Neuronal stem cell (in vitro differentiated cells): ENCODE data around the gene OR10C1.
"Not testable (repeated sequence)": the region's sequence is repeated elsewhere in the genome, so short reads cannot be mapped to it uniquely, and the experiment has no call there.

ENCODE experiments used
- DNase-seq: peaks from one replicate; pipeline ENCODE4 v3.0.0-alpha.2; 2013; ENCODE audit warnings: low spot score
- H2AFZ ChIP-seq: one replicate; pipeline ENCODE4 v1.6.1; 2013; ENCODE audit warnings: mild to moderate bottlenecking, low read length, inconsistent platforms
- H2AK5ac ChIP-seq: 2 replicates; pipeline ENCODE4 v1.6.1; 2013; ENCODE audit warnings: low read depth, mild to moderate bottlenecking, inconsistent platforms, low read length, moderate library complexity, mixed read lengths
- H2BK120ac ChIP-seq: 2 replicates; pipeline ENCODE4 v1.6.1; 2013; ENCODE audit warnings: low read depth, mild to moderate bottlenecking, inconsistent platforms, low read length, moderate library complexity, mixed read lengths
- H2BK12ac ChIP-seq: one replicate; pipeline ENCODE4 v1.6.1; 2013; ENCODE audit warnings: low read length, inconsistent platforms
- H2BK15ac ChIP-seq: 2 replicates; pipeline ENCODE4 v1.6.1; 2013; ENCODE audit warnings: mild to moderate bottlenecking, low read length, inconsistent platforms, mixed read lengths
- H2BK5ac ChIP-seq: one replicate; pipeline ENCODE4 v1.6.1; 2013; ENCODE audit warnings: inconsistent platforms, mild to moderate bottlenecking, low read length, moderate library complexity
- H3K14ac ChIP-seq: one replicate; pipeline ENCODE4 v1.6.1; 2013; ENCODE audit warnings: low read length, inconsistent platforms
- H3K18ac ChIP-seq: 2 replicates; pipeline ENCODE4 v1.6.1; 2013; ENCODE audit warnings: low read length, inconsistent platforms
- H3K23ac ChIP-seq: 2 replicates; pipeline ENCODE4 v1.6.1; 2013; ENCODE audit warnings: low read depth, mild to moderate bottlenecking, mixed read lengths, low read length, inconsistent platforms; ENCODE audit not compliant: poor library complexity
- H3K27ac ChIP-seq: replicated peaks from 3 replicates; pipeline ENCODE4 v1.5.1; 2013; ENCODE audit warnings: low read length, inconsistent platforms
- H3K27me3 ChIP-seq, 3 experiments: 2 replicates each; pipeline ENCODE4 v1.6.1; 2013; ENCODE audit warnings: low read length in 3 of 3, mild to moderate bottlenecking in 2 of 3, inconsistent platforms in 1 of 3, low read depth in 1 of 3, mixed read lengths in 1 of 3, moderate library complexity in 1 of 3; ENCODE audit not compliant: control insufficient read depth in 3 of 3, insufficient read depth in 3 of 3
- H3K36me3 ChIP-seq, 2 donors: replicated peaks in 1 of 2; 2 replicates each; pipeline ENCODE4 v1.6.1; 2013; ENCODE audit warnings: low read length in 2 of 2; ENCODE audit not compliant: control insufficient read depth in 2 of 2, insufficient read depth in 2 of 2
- H3K4ac ChIP-seq: 2 replicates; pipeline ENCODE4 v1.6.1; 2013; ENCODE audit warnings: inconsistent platforms, mild to moderate bottlenecking, low read length, moderate library complexity
- H3K4me1 ChIP-seq, 2 donors: 1 replicate in 1 of 2; 2 replicates in 1 of 2; pipeline ENCODE4 v1.6.1; 2013; ENCODE audit warnings: low read length in 2 of 2, low read depth in 1 of 2; ENCODE audit not compliant: control insufficient read depth in 2 of 2, insufficient read depth in 1 of 2
- H3K4me2 ChIP-seq: one replicate; pipeline ENCODE4 v1.6.1; 2013; ENCODE audit warnings: mild to moderate bottlenecking, low read length, inconsistent platforms; ENCODE audit not compliant: insufficient read depth, poor library complexity, severe bottlenecking
- H3K4me3 ChIP-seq, 2 donors: 2 replicates each; pipeline ENCODE4 v1.5.1; 2013; ENCODE audit warnings: low read length in 2 of 2, mild to moderate bottlenecking in 2 of 2, inconsistent platforms in 1 of 2, moderate library complexity in 1 of 2
- H3K79me1 ChIP-seq: one replicate; pipeline ENCODE4 v1.6.1; 2013; ENCODE audit warnings: low read depth, mild to moderate bottlenecking, inconsistent platforms, low read length, moderate library complexity
- H3K9ac ChIP-seq: one replicate; pipeline ENCODE4 v1.6.1; 2013; ENCODE audit warnings: mild to moderate bottlenecking, low read depth, low read length, inconsistent platforms; ENCODE audit not compliant: poor library complexity
- H3K9me3 ChIP-seq, 2 donors: replicated peaks in 1 of 2; 2 replicates each; pipeline versions ENCODE3 to v1.6.1; 2013; ENCODE audit warnings: low read length in 2 of 2, mild to moderate bottlenecking in 2 of 2, inconsistent platforms in 1 of 2, low read depth in 1 of 2, mixed read lengths in 1 of 2, moderate library complexity in 1 of 2; ENCODE audit not compliant: control insufficient read depth in 2 of 2, insufficient read depth in 1 of 2
- H4K8ac ChIP-seq: one replicate; pipeline ENCODE4 v1.6.1; 2013; ENCODE audit warnings: low read depth, mild to moderate bottlenecking, inconsistent platforms, low read length, moderate library complexity
- H4K91ac ChIP-seq: one replicate; pipeline ENCODE4 v1.6.1; 2013; ENCODE audit warnings: low read length, low read depth, mild to moderate bottlenecking, inconsistent platforms; ENCODE audit not compliant: poor library complexity
- WGBS, 2 donors: extraction: QIAGEN DNeasy Blood & Tissue Kit; methylation state at CpG; one replicate each; pipeline ENCODE4 v1.1.7; 2013; ENCODE audit warnings: missing lambda C conversion rate in 2 of 2, mixed read lengths in 1 of 2; ENCODE audit not compliant: insufficient read length in 2 of 2, insufficient replicate concordance in 1 of 2; ENCODE audit errors: extremely low coverage in 2 of 2; 5-methylcytosine and 5-hydroxymethylcytosine counted together

Gene OR10C1

DNA sequence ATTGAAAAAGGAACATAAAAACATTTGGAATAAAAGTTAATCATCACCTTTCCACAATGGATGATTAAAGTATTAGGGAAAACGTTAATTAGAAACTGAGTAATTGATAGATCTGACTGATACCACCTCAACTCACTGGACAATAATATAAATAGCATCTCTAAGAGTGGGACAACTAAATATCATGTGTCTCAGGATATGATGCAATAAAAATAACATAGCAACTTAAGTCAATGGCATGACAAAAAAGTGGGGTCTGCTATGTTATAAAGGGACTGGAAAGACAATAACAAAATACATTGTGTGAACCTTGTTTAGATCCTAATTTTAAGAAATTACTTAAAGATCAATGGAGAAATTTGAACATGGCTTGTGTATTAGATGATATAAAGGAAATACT, 14.0 kb upstream of the OR10C1 start:
- no peak overlapping the region for H3K18ac ChIP-seq
- WGBS, 2 donors = no CpG with 5 or more reads among the region's 1 CpG

GRCh38 chr6:29426654-29427053, 12.5 kb upstream of the OR10C1 start:
- WGBS, 2 donors = no CpG with 5 or more reads among the region's 3 CpGs
- no peak overlapping the region for H3K27ac ChIP-seq

More for the DNA sequence above, 14.0 kb upstream of the OR10C1 start:
- Histone ChIP-seq H3K4me2 (no peak overlapping the region), H4K91ac (no peak overlapping the region), H3K27ac (no peak overlapping the region), H4K8ac (no peak overlapping the region), H2BK12ac (no peak overlapping the region), H3K23ac (no peak overlapping the region), H2BK120ac (no peak overlapping the region), H3K36me3 (no peaks in the 10 kb centered on the region), H2AK5ac (no peak overlapping the region), H3K14ac (no peak overlapping the region), H3K4me3 (no peak overlapping the region), H2AFZ (no peak overlapping the region), H3K4me1 (peaks cover 0 to 2% of the 10 kb centered on the region in 2 donors), H3K27me3 (no peaks in the 10 kb centered on the region), H3K9ac (no peak overlapping the region), H3K4ac (no peak overlapping the region), H3K79me1 (no peaks in the 10 kb centered on the region), H3K9me3 (no peaks in the 10 kb centered on the region), H2BK5ac (no peak overlapping the region), H2BK15ac (no peak overlapping the region)
- DNase-seq = no peak

GRCh38 chr6:29436730-29437129, 2.4 kb upstream of the OR10C1 start:
- H3K4ac ChIP-seq, H3K27me3 ChIP-seq, H3K79me1 ChIP-seq, H4K91ac ChIP-seq, DNase-seq, H4K8ac ChIP-seq, H3K23ac ChIP-seq, H3K27ac ChIP-seq, H3K9ac ChIP-seq, H2AK5ac ChIP-seq, H3K36me3 ChIP-seq, H2BK15ac ChIP-seq, H3K14ac ChIP-seq, H2BK5ac ChIP-seq, H3K4me2 ChIP-seq, H2AFZ ChIP-seq, H2BK12ac ChIP-seq, H2BK120ac ChIP-seq, H3K4me3 ChIP-seq, H3K4me1 ChIP-seq, H3K18ac ChIP-seq, H3K9me3 ChIP-seq: not testable (repeated sequence)
- WGBS, 2 donors = no CpG with 5 or more reads among the region's 18 CpGs

More at GRCh38 chr6:29426654-29427053, 12.5 kb upstream of the OR10C1 start:
- Histone ChIP-seq H2BK120ac (no peak overlapping the region), H3K9me3 (no peaks in the 10 kb centered on the region), H3K14ac (no peak overlapping the region), H2BK5ac (no peak overlapping the region), H3K9ac (no peak overlapping the region), H3K79me1 (no peaks in the 10 kb centered on the region), H3K4me1 (peaks cover 0 to 2% of the 10 kb centered on the region in 2 donors), H3K27me3 (no peaks in the 10 kb centered on the region), H3K36me3 (no peaks in the 10 kb centered on the region), H3K23ac (no peak overlapping the region), H2AFZ (no peak overlapping the region), H3K18ac (no peak overlapping the region), H3K4ac (no peak overlapping the region), H3K4me2 (no peak overlapping the region), H4K8ac (no peak overlapping the region), H2BK12ac (no peak overlapping the region), H4K91ac (no peak overlapping the region), H3K4me3 (peak overlapping the region in 1 of 2 donors; percentile 24), H2BK15ac (no peak overlapping the region), H2AK5ac (no peak overlapping the region)
- DNase-seq = no peak

DNA sequence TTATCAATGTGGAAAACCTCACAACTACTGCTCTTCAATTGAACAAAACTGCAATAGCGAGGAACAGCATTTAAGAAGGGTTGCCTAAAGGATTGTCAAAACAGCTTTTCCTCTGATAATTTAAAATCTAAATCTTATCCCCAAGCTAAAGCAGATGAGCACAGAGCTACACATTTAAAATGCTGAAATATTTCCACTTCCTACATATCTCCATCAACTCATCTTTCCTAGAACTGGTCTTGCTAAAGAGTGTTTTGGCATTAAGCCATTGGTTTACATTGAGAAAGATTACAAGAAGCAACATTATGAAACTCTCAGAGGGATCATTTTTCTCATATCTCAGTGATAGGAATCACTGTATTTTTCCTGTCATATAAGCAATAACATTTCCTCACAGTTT, 3.6 kb downstream of the OR10C1 start:
- H3K4me2 ChIP-seq = no peak overlapping the region
- H3K23ac ChIP-seq = no peak overlapping the region
- H4K91ac ChIP-seq = no peak overlapping the region
- no peaks in the 10 kb centered on the region for H3K27me3 ChIP-seq
- H2BK15ac ChIP-seq = no peak overlapping the region
- H3K14ac ChIP-seq = no peak overlapping the region
- no peak overlapping the region for H2AK5ac ChIP-seq
- H3K9ac ChIP-seq = no peak overlapping the region
- no peak overlapping the region for H2AFZ ChIP-seq
- peaks cover 0 to 1% of the 10 kb centered on the region in 2 donors for H3K9me3 ChIP-seq
- no CpG with 5 or more reads among the region's 1 CpG for WGBS, 2 donors
- H2BK12ac ChIP-seq = no peak overlapping the region
- no peaks in the 10 kb centered on the region for H3K79me1 ChIP-seq
- DNase-seq = no peak
- no peak overlapping the region for H2BK120ac ChIP-seq
- H3K4me3 ChIP-seq = no peak overlapping the region
- no peak overlapping the region for H3K27ac ChIP-seq
- H3K4me1 ChIP-seq = peaks cover 1 to 2% of the 10 kb centered on the region in 2 donors
- H4K8ac ChIP-seq = no peak overlapping the region
- H2BK5ac ChIP-seq = no peak overlapping the region
- no peak overlapping the region for H3K18ac ChIP-seq
- H3K4ac ChIP-seq = no peak overlapping the region
- H3K36me3 ChIP-seq = no peaks in the 10 kb centered on the region
